ENCODE results near the gene HEATR9.

Gene HEATR9

GRCh38 chr17:35841101-35841500, 27.6 kb downstream of the HEATR9 start:
- DNase-seq (ENCODE audit: low read depth): no peak
- H3K4me3 ChIP-seq (ENCODE audit: low read depth, low read length): no peak overlapping the region
- TF ChIP-seq MAX (IDR thresholded peaks at IDR 0.05; ENCODE audit: low read depth, low read length) (no peak), POLR2A (IDR thresholded peaks at IDR 0.05; ENCODE audit: extremely low read depth, insufficient read length) (no peak), MYC (IDR thresholded peaks at IDR 0.05; ENCODE audit: low read depth, low read length) (no peak)
- TF ChIP-seq, protein P1, sequence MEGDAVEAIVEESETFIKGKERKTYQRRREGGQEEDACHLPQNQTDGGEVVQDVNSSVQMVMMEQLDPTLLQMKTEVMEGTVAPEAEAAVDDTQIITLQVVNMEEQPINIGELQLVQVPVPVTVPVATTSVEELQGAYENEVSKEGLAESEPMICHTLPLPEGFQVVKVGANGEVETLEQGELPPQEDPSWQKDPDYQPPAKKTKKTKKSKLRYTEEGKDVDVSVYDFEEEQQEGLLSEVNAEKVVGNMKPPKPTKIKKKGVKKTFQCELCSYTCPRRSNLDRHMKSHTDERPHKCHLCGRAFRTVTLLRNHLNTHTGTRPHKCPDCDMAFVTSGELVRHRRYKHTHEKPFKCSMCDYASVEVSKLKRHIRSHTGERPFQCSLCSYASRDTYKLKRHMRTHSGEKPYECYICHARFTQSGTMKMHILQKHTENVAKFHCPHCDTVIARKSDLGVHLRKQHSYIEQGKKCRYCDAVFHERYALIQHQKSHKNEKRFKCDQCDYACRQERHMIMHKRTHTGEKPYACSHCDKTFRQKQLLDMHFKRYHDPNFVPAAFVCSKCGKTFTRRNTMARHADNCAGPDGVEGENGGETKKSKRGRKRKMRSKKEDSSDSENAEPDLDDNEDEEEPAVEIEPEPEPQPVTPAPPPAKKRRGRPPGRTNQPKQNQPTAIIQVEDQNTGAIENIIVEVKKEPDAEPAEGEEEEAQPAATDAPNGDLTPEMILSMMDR (IDR thresholded peaks at IDR 0.05; ENCODE audit: low read depth, low read length): no peak

DNA sequence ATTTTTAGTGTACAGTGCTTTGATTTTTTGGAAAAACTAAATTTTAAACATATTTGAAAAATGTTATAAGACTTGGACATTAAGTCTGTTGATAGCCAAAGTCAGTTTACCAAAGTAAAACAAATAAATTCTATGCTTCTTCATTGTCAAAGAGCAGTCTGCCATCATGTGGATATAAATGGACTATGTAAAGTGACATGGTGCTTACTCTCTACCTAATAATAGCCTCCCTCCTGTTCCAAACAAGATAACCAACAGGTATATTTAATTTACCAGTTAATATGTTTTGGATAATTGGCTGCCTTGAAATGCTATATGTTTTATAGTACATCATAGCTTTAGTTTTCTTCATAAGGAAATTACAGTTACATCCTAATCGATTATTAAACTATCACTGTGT, 43.5 kb downstream of the HEATR9 start:
- DNase-seq (ENCODE audit: low read depth): no peak
- H3K4me3 ChIP-seq (ENCODE audit: low read depth, low read length): no peak overlapping the region
- TF ChIP-seq, protein P1 (IDR thresholded peaks at IDR 0.05; ENCODE audit: low read depth, low read length): no peak
- no peak for TF ChIP-seq MYC (IDR thresholded peaks at IDR 0.05; ENCODE audit: low read depth, low read length)
- no peak for TF ChIP-seq POLR2A (IDR thresholded peaks at IDR 0.05; ENCODE audit: extremely low read depth, insufficient read length)
- no peak for TF ChIP-seq MAX (IDR thresholded peaks at IDR 0.05; ENCODE audit: low read depth, low read length)

GRCh38 chr17:35821308-35821707, 47.4 kb downstream of the HEATR9 start:
- TF ChIP-seq, protein P1 (IDR thresholded peaks at IDR 0.05; ENCODE audit: low read depth, low read length): no peak
- no peak for TF ChIP-seq POLR2A (IDR thresholded peaks at IDR 0.05; ENCODE audit: extremely low read depth, insufficient read length)
- no peak for TF ChIP-seq MYC (IDR thresholded peaks at IDR 0.05; ENCODE audit: low read depth, low read length)
- no peak for TF ChIP-seq MAX (IDR thresholded peaks at IDR 0.05; ENCODE audit: low read depth, low read length)
- no peak for DNase-seq (ENCODE audit: low read depth)
- no peak overlapping the region for H3K4me3 ChIP-seq (ENCODE audit: low read depth, low read length)

DNA sequence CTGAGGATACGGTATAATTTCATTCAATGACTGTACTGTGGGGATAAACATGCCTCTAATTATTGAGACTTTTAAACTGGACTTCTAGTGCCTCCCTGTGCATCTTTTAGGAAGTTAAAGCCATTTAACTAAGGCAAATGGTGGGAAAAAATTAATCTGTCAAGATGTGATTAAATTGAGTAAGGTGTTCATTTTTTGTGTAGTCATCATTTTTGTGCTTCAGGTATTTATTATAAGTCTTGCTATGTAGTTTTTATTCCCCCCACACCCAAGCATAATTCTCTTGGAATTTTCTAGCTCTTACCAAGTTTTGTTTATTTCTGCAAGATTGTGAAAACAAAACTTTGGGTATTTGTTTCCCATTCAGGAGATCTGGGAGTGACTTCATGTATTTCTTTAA, 49.2 kb downstream of the HEATR9 start:
- no peak for DNase-seq (ENCODE audit: low read depth)
- H3K4me3 ChIP-seq (ENCODE audit: low read depth, low read length): no peak overlapping the region
- TF ChIP-seq MYC (IDR thresholded peaks at IDR 0.05; ENCODE audit: low read depth, low read length) (no peak), MAX (IDR thresholded peaks at IDR 0.05; ENCODE audit: low read depth, low read length) (no peak), POLR2A (IDR thresholded peaks at IDR 0.05; ENCODE audit: extremely low read depth, insufficient read length) (no peak)
- TF ChIP-seq, protein P1 (IDR thresholded peaks at IDR 0.05; ENCODE audit: low read depth, low read length): no peak

- TF ChIP-seq, protein P1 (IDR thresholded peaks at IDR 0.05; ENCODE audit: low read depth, low read length): no peak
- TF ChIP-seq MYC (IDR thresholded peaks at IDR 0.05; ENCODE audit: low read depth, low read length) (no peak), POLR2A (IDR thresholded peaks at IDR 0.05; ENCODE audit: extremely low read depth, insufficient read length) (no peak), MAX (IDR thresholded peaks at IDR 0.05; ENCODE audit: low read depth, low read length) (no peak)
- DNase-seq (ENCODE audit: low read depth): no peak
- no peak overlapping the region for H3K4me3 ChIP-seq (ENCODE audit: low read depth, low read length)
Measured at GRCh38 chr17:35817196-35817595, 51.5 kb downstream of the HEATR9 start.

GRCh38 chr17:35816723-35817122, 52.0 kb downstream of the HEATR9 start:
- TF ChIP-seq, protein P1 (IDR thresholded peaks at IDR 0.05; ENCODE audit: low read depth, low read length): no peak
- TF ChIP-seq POLR2A (IDR thresholded peaks at IDR 0.05; ENCODE audit: extremely low read depth, insufficient read length) (no peak), MYC (IDR thresholded peaks at IDR 0.05; ENCODE audit: low read depth, low read length) (no peak), MAX (IDR thresholded peaks at IDR 0.05; ENCODE audit: low read depth, low read length) (no peak)
- H3K4me3 ChIP-seq (ENCODE audit: low read depth, low read length): no peak overlapping the region
- DNase-seq (ENCODE audit: low read depth): no peak

All from NB4 (cell line).